Uterus (tissue), 2 donors: ENCODE results near the gene CA12.

Source experiments
- CTCF ChIP-seq, 4 experiments: fragments of 200-600 bp in 2 of 4; fragments of 450-650 bp in 2 of 4; sonication (generic) in 2 of 4; IDR thresholded peaks; one replicate each; pipeline ENCODE4 v1.5.1; 2016 to 2019; ENCODE audit warnings: antibody characterized with exemption in 4 of 4, mild to moderate bottlenecking in 2 of 4, moderate library complexity in 1 of 4
- POLR2A ChIP-seq, 2 donors: fragments of 450-650 bp; IDR thresholded peaks; one replicate each; pipeline ENCODE4 v1.6.1; 2016; ENCODE audit warnings: antibody characterized with exemption in 2 of 2, mild to moderate bottlenecking in 1 of 2, moderate library complexity in 1 of 2

GRCh38 chr15:63426552-63426951 lies 44.9 kb upstream of the CA12 start:
- TF ChIP-seq CTCF (IDR thresholded peaks at IDR 0.05) (no peak), POLR2A (IDR thresholded peaks at IDR 0.05) (no peak)
